Measurements from ENCODE around the gene CDC16.
A peak's percentile ranks its signal among the peaks of the same experiment; 100 is the strongest.
"Not testable (repeated sequence)": the region's sequence is repeated elsewhere in the genome, so short reads cannot be mapped to it uniquely, and the experiment has no call there.

The CDC16 gene

GRCh38 chr13:114234645-114235421 lies at the start of gene CDC16:
Gene CDC16, plus strand, starts transcription at chr13:114234897. Its CDS starts 188 bp downstream, at chr13:114235085.
- no peaks in the 10 kb centered on the region for H3K27me3 ChIP-seq
- H3K4me2 ChIP-seq: peak within 1 kb of the TSS; percentile 96
- peak within 1 kb of the TSS; percentile 83 for H3K4me3 ChIP-seq
- H3K9me3 ChIP-seq: no peaks in the 10 kb centered on the region
- peak within 1 kb of the TSS; percentile 92 for H3K27ac ChIP-seq
- H3K4me1 ChIP-seq: peaks cover 19% of the 10 kb centered on the region
- peak within 1 kb of the TSS; percentile 87 for H3K9ac ChIP-seq
- H4K20me1 ChIP-seq: peaks cover 16% of the 10 kb centered on the region
- no peak for TF ChIP-seq Cebpa-rat (IDR thresholded peaks at IDR 0.05)
- H3K36me3 ChIP-seq: peaks cover 33% of the 10 kb centered on the region

- H3K9me3 ChIP-seq: peaks cover 32% of the 10 kb centered on the region
- H3K4me2 ChIP-seq: no peak overlapping the region
- H3K27ac ChIP-seq: no peak overlapping the region
- no peak overlapping the region for H3K9ac ChIP-seq
- H3K36me3 ChIP-seq: peaks cover 15% of the 10 kb centered on the region; the same call in 1 of the 2 replicates
- H3K27me3 ChIP-seq: no peaks in the 10 kb centered on the region
- H4K20me1 ChIP-seq: no peaks in the 10 kb centered on the region
- H3K4me1 ChIP-seq: peaks cover 11% of the 10 kb centered on the region
- TF ChIP-seq Cebpa-rat (IDR thresholded peaks at IDR 0.05): no peak
- H3K4me3 ChIP-seq: no peak overlapping the region
Observed at GRCh38 chr13:114185182-114185971, 49.3 kb upstream of the CDC16 start.

- H3K36me3 ChIP-seq: no peaks in the 10 kb centered on the region
- no peak overlapping the region for H3K9ac ChIP-seq
- no peak overlapping the region for H3K4me3 ChIP-seq
- H3K27me3 ChIP-seq: no peaks in the 10 kb centered on the region
- H4K20me1 ChIP-seq: no peaks in the 10 kb centered on the region
- TF ChIP-seq Cebpa-rat (IDR thresholded peaks at IDR 0.05): no peak
- peaks cover 26% of the 10 kb centered on the region for H3K9me3 ChIP-seq
- H3K4me2 ChIP-seq: no peak overlapping the region
- no peaks in the 10 kb centered on the region for H3K4me1 ChIP-seq
- H3K27ac ChIP-seq: no peak overlapping the region
Observed at GRCh38 chr13:114194853-114195252, 39.8 kb upstream of the CDC16 start.

GRCh38 chr13:114196629-114197028 lies 38.1 kb upstream of the CDC16 start:
- no peak overlapping the region for H3K9ac ChIP-seq
- peaks cover 38% of the 10 kb centered on the region for H3K9me3 ChIP-seq
- TF ChIP-seq Cebpa-rat (IDR thresholded peaks at IDR 0.05): no peak
- H4K20me1 ChIP-seq: no peaks in the 10 kb centered on the region
- H3K27ac ChIP-seq: no peak overlapping the region
- no peak overlapping the region for H3K4me2 ChIP-seq
- no peaks in the 10 kb centered on the region for H3K27me3 ChIP-seq
- H3K36me3 ChIP-seq: no peaks in the 10 kb centered on the region
- H3K4me1 ChIP-seq: no peaks in the 10 kb centered on the region
- no peak overlapping the region for H3K4me3 ChIP-seq

DNA sequence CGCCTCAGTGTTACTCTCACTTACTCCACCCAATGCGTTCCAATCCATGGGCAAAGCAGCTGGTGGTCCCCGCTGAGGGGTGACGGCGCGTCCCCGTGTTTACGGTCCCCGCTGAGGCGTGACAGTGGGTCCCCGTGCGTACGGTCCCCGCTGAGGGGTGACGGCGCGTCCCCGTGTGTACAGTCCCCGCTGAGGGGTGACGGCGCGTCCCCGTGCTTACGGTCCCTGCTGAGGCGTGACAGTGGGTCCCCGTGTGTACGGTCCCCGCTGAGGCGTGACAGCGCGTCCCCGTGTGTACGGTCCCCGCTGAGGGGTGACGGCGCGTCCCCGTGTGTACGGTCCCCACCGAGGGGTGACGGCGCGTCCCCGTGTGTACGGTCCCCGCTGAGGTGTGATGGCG lies 36.1 kb upstream of the CDC16 start:
- H3K4me1 ChIP-seq: peaks cover 3% of the 10 kb centered on the region; the same call in 1 of the 2 replicates
- no peak overlapping the region for H3K27ac ChIP-seq
- no peak overlapping the region for H3K9ac ChIP-seq
- H3K4me2 ChIP-seq: no peak overlapping the region
- peak overlapping the region; percentile 31; the same call in 1 of the 2 replicates for H3K4me3 ChIP-seq
- no peaks in the 10 kb centered on the region for H3K27me3 ChIP-seq
- H3K36me3 ChIP-seq: no peaks in the 10 kb centered on the region
- peaks cover 41% of the 10 kb centered on the region for H3K9me3 ChIP-seq
- H4K20me1 ChIP-seq: no peaks in the 10 kb centered on the region
- TF ChIP-seq Cebpa-rat (IDR thresholded peaks at IDR 0.05): no peak

DNA sequence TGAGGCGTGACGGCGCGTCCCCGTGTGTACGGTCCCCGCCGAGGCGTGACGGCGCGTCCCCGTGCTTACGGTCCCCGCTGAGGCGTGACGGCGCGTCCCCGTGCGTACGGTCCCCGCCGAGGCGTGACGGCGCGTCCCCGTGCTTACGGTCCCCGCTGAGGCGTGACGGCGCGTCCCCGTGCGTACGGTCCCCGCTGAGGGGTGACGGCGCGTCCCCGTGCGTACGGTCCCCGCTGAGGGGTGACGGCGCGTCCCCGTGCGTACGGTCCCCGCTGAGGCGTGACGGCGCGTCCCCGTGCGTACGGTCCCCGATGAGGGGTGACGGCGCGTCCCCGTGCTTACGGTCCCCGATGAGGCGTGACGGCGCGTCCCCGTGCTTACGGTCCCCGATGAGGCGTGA lies 35.2 kb upstream of the CDC16 start:
- peaks cover 43% of the 10 kb centered on the region for H3K9me3 ChIP-seq
- not testable (repeated sequence) for H3K4me3 ChIP-seq, H3K4me2 ChIP-seq, H4K20me1 ChIP-seq, H3K27ac ChIP-seq, H3K27me3 ChIP-seq, H3K36me3 ChIP-seq, H3K4me1 ChIP-seq, H3K9ac ChIP-seq

GRCh38 chr13:114199954-114200353 lies 34.7 kb upstream of the CDC16 start:
- no peak for TF ChIP-seq Cebpa-rat (IDR thresholded peaks at IDR 0.05)
- no peaks in the 10 kb centered on the region for H4K20me1 ChIP-seq
- H3K9ac ChIP-seq: no peak overlapping the region
- no peak overlapping the region for H3K4me2 ChIP-seq
- H3K4me1 ChIP-seq: peaks cover 5% of the 10 kb centered on the region; the same call in 1 of the 2 replicates
- H3K9me3 ChIP-seq: peaks cover 43% of the 10 kb centered on the region
- no peak overlapping the region for H3K27ac ChIP-seq
- H3K27me3 ChIP-seq: no peaks in the 10 kb centered on the region
- no peaks in the 10 kb centered on the region for H3K36me3 ChIP-seq
- no peak overlapping the region for H3K4me3 ChIP-seq

- no peak overlapping the region for H3K9ac ChIP-seq
- no peak for TF ChIP-seq Cebpa-rat (IDR thresholded peaks at IDR 0.05)
- no peaks in the 10 kb centered on the region for H4K20me1 ChIP-seq
- peaks cover 43% of the 10 kb centered on the region for H3K9me3 ChIP-seq
- H3K4me1 ChIP-seq: peaks cover 5% of the 10 kb centered on the region; the same call in 1 of the 2 replicates
- H3K36me3 ChIP-seq: no peaks in the 10 kb centered on the region
- H3K4me2 ChIP-seq: no peak overlapping the region
- H3K27ac ChIP-seq: no peak overlapping the region
- H3K27me3 ChIP-seq: no peaks in the 10 kb centered on the region
- H3K4me3 ChIP-seq: no peak overlapping the region
Observed at GRCh38 chr13:114200399-114200911, 34.2 kb upstream of the CDC16 start.

DNA sequence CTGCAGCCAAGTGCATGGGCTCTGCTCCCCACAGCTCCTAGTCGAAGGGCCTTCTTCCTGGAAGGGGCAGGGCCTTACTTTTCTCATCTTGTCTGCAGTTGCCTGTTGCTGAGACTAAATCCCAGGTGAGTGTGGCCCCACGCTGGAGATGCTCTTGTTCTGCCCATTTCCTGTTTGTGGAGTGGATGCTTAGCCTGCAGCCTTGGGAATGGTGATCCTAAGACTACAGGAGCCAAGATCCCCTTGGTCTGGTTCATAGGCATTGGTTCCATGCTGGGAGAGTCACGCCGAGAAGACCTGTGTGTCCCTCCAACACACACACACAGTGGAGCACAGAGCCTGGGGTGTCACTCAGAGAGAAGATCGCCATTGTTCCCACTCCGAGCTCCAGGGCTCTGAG lies 32.1 kb upstream of the CDC16 start:
- H3K9ac ChIP-seq: no peak overlapping the region
- no peaks in the 10 kb centered on the region for H3K27me3 ChIP-seq
- H3K4me2 ChIP-seq: no peak overlapping the region
- H3K36me3 ChIP-seq: no peaks in the 10 kb centered on the region
- H3K27ac ChIP-seq: no peak overlapping the region
- H3K4me1 ChIP-seq: peaks cover 5% of the 10 kb centered on the region; the same call in 1 of the 2 replicates
- TF ChIP-seq Cebpa-rat (IDR thresholded peaks at IDR 0.05): no peak
- peaks cover 61% of the 10 kb centered on the region for H3K9me3 ChIP-seq
- no peaks in the 10 kb centered on the region for H4K20me1 ChIP-seq
- no peak overlapping the region for H3K4me3 ChIP-seq

DNA sequence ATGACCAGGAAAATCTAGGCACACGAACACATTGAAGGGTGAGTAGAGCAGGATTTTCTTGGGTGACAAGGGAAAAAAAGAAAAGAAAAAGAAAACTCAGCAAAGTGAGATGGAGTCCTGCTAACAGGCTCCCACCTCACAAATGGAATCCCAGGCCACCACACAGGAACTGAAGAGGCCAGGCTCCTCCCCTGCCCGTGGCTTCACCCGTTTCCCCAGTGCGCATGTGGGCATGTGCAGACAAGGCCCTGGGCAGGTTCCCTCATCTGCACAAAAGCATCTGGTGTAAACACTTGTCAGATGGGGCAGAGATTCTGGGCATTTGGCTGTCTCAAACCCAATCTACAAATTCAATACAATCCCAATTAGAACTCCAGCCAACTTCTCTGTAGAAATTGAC lies 31.2 kb upstream of the CDC16 start:
- peaks cover 5% of the 10 kb centered on the region; the same call in 1 of the 2 replicates for H3K4me1 ChIP-seq
- no peak overlapping the region for H3K4me3 ChIP-seq
- H3K9ac ChIP-seq: no peak overlapping the region
- no peaks in the 10 kb centered on the region for H4K20me1 ChIP-seq
- no peak overlapping the region for H3K4me2 ChIP-seq
- H3K27ac ChIP-seq: no peak overlapping the region
- TF ChIP-seq Cebpa-rat (IDR thresholded peaks at IDR 0.05): no peak
- H3K36me3 ChIP-seq: no peaks in the 10 kb centered on the region
- no peaks in the 10 kb centered on the region for H3K27me3 ChIP-seq
- H3K9me3 ChIP-seq: peaks cover 57% of the 10 kb centered on the region

All from BLaER1 (cell line).